Measurements from ENCODE around the gene SNIP1.
"Not testable (repeated sequence)": the region's sequence is repeated elsewhere in the genome, so short reads cannot be mapped to it uniquely, and the experiment has no call there.

Gene SNIP1

GRCh38 chr1:37549341-37549740 lies 4.8 kb downstream of the SNIP1 start:
- no peak overlapping the region for H3K4me2 ChIP-seq
- peaks cover 15 to 32% (median 22%) of the 10 kb centered on the region in 10 experiments for H3K4me1 ChIP-seq
- H3K36me3 ChIP-seq: peaks cover 81 to 88% (median 85%) of the 10 kb centered on the region in 11 experiments
- no peak for TF ChIP-seq Cebpa-rat (IDR thresholded peaks at IDR 0.05)
- H3K9me3 ChIP-seq (replicated peaks in 1 of 11): peaks cover 0 to 5% (median under 1%) of the 10 kb centered on the region in 11 experiments; a peak in 9 of 22 replicates
- no peak overlapping the region for H3K4me3 ChIP-seq
- H3K27ac ChIP-seq: no peak overlapping the region
- peaks cover 8 to 84% (median 48%) of the 10 kb centered on the region in 11 experiments; a peak in 19 of 22 replicates for H4K20me1 ChIP-seq
- H3K27me3 ChIP-seq: no peaks in the 10 kb centered on the region
- peak overlapping the region in 4 of 11 experiments; percentile 6 to 49 (median 28); a peak in 2 of 22 replicates for H3K9ac ChIP-seq

- Histone ChIP-seq H3K4me2 (no peak overlapping the region), H4K20me1 (peaks cover 9 to 79% (median 29%) of the 10 kb centered on the region in 11 experiments; a peak in 18 of 22 replicates), H3K36me3 (peaks cover 89 to 100% (median 95%) of the 10 kb centered on the region in 11 experiments), H3K4me1 (peaks cover 0 to 11% (median 4%) of the 10 kb centered on the region in 10 experiments; a peak in 5 of 20 replicates), H3K9ac (no peak overlapping the region), H3K9me3 (replicated peaks in 1 of 11) (0 out of 22 replicates have a peak, but pooled peaks cover 0 to 4% (median 0%) of the 10 kb centered on the region in 11 experiments), H3K27me3 (no peaks in the 10 kb centered on the region), H3K4me3 (no peak overlapping the region), H3K27ac (no peak overlapping the region)
- no peak for TF ChIP-seq Cebpa-rat (IDR thresholded peaks at IDR 0.05)
These were observed 9.1 kb downstream of the SNIP1 start for GRCh38 chr1:37545019-37545418.

GRCh38 chr1:37544530-37544929 lies 9.6 kb downstream of the SNIP1 start:
- Histone ChIP-seq H4K20me1 (peaks cover 4 to 77% (median 32%) of the 10 kb centered on the region in 11 experiments; a peak in 18 of 22 replicates), H3K4me1 (peaks cover 0 to 11% (median 0%) of the 10 kb centered on the region in 10 experiments; a peak in 3 of 20 replicates), H3K4me3 (no peak overlapping the region), H3K36me3 (peaks cover 89 to 100% (median 95%) of the 10 kb centered on the region in 11 experiments), H3K27ac (no peak overlapping the region), H3K9me3 (replicated peaks in 1 of 11) (0 out of 22 replicates have a peak, but pooled peaks cover 0 to 4% (median 0%) of the 10 kb centered on the region in 11 experiments), H3K27me3 (no peaks in the 10 kb centered on the region), H3K4me2 (no peak overlapping the region), H3K9ac (no peak overlapping the region)
- no peak for TF ChIP-seq Cebpa-rat (IDR thresholded peaks at IDR 0.05)

- H3K4me2 ChIP-seq: no peak overlapping the region
- 0 out of 22 replicates have a peak, but pooled peaks cover 0 to 4% (median 0%) of the 10 kb centered on the region in 11 experiments for H3K9me3 ChIP-seq (replicated peaks in 1 of 11)
- no peak overlapping the region for H3K9ac ChIP-seq
- peaks cover 0 to 11% (median 0%) of the 10 kb centered on the region in 10 experiments; a peak in 3 of 20 replicates for H3K4me1 ChIP-seq
- no peaks in the 10 kb centered on the region for H3K27me3 ChIP-seq
- no peak overlapping the region for H3K4me3 ChIP-seq
- H3K27ac ChIP-seq: no peak overlapping the region
- peaks cover 89 to 100% (median 96%) of the 10 kb centered on the region in 11 experiments for H3K36me3 ChIP-seq
- no peak for TF ChIP-seq Cebpa-rat (IDR thresholded peaks at IDR 0.05)
- peaks cover 5 to 85% (median 35%) of the 10 kb centered on the region in 11 experiments; a peak in 19 of 22 replicates for H4K20me1 ChIP-seq
These were observed 13.9 kb downstream of the SNIP1 start for GRCh38 chr1:37540036-37540785.

- not testable (repeated sequence) for H3K4me3 ChIP-seq; H3K27ac ChIP-seq; H3K9ac ChIP-seq; H3K4me2 ChIP-seq; H3K27me3 ChIP-seq; H3K9me3 ChIP-seq (replicated peaks in 1 of 11)
- H3K36me3 ChIP-seq: peaks cover 81 to 98% (median 90%) of the 10 kb centered on the region in 11 experiments
- peaks cover 0 to 17% (median 7%) of the 10 kb centered on the region in 10 experiments; a peak in 10 of 20 replicates for H3K4me1 ChIP-seq
- H4K20me1 ChIP-seq: peaks cover 5 to 74% (median 33%) of the 10 kb centered on the region in 11 experiments; a peak in 19 of 22 replicates
These were observed 14.9 kb downstream of the SNIP1 start for GRCh38 chr1:37539154-37539553.

GRCh38 chr1:37537378-37537777 lies 16.7 kb downstream of the SNIP1 start:
- H3K36me3 ChIP-seq: peaks cover 68 to 95% (median 81%) of the 10 kb centered on the region in 11 experiments
- peaks cover 5 to 62% (median 29%) of the 10 kb centered on the region in 11 experiments; a peak in 18 of 22 replicates for H4K20me1 ChIP-seq
- no peak overlapping the region for H3K9ac ChIP-seq
- H3K4me1 ChIP-seq: peaks cover 0 to 11% (median 3%) of the 10 kb centered on the region in 10 experiments; a peak in 9 of 20 replicates
- H3K4me3 ChIP-seq: no peak overlapping the region
- TF ChIP-seq Cebpa-rat (IDR thresholded peaks at IDR 0.05): no peak
- no peaks in the 10 kb centered on the region for H3K9me3 ChIP-seq (replicated peaks in 1 of 11)
- H3K27ac ChIP-seq: no peak overlapping the region
- H3K4me2 ChIP-seq: no peak overlapping the region
- H3K27me3 ChIP-seq: no peaks in the 10 kb centered on the region

- Histone ChIP-seq H3K4me3 (no peak overlapping the region), H3K4me1 (peaks cover 0 to 9% (median 3%) of the 10 kb centered on the region in 10 experiments; a peak in 9 of 20 replicates), H3K27ac (no peak overlapping the region), H3K27me3 (no peaks in the 10 kb centered on the region), H3K4me2 (no peak overlapping the region), H3K9me3 (replicated peaks in 1 of 11) (no peaks in the 10 kb centered on the region), H3K36me3 (peaks cover 33 to 56% (median 47%) of the 10 kb centered on the region in 11 experiments), H4K20me1 (peaks cover under 1 to 30% (median 17%) of the 10 kb centered on the region in 11 experiments; a peak in 15 of 22 replicates), H3K9ac (no peak overlapping the region)
- no peak for TF ChIP-seq Cebpa-rat (IDR thresholded peaks at IDR 0.05)
These were observed 20.6 kb downstream of the SNIP1 start for GRCh38 chr1:37533317-37534093.

GRCh38 chr1:37532418-37533156 lies 21.5 kb downstream of the SNIP1 start:
- not testable (repeated sequence) for H3K27me3 ChIP-seq

GRCh38 chr1:37529888-37530287 lies 24.2 kb downstream of the SNIP1 start:
- not testable (repeated sequence) for H3K4me2 ChIP-seq; H4K20me1 ChIP-seq; H3K27me3 ChIP-seq; H3K4me3 ChIP-seq; H3K4me1 ChIP-seq; H3K9ac ChIP-seq; H3K27ac ChIP-seq; H3K9me3 ChIP-seq (replicated peaks in 1 of 11)
- peaks cover 0 to 21% (median 14%) of the 10 kb centered on the region in 11 experiments; a peak in 16 of 22 replicates for H3K36me3 ChIP-seq

More at GRCh38 chr1:37532418-37533156, 21.5 kb downstream of the SNIP1 start:
- H4K20me1 ChIP-seq: peaks cover 0 to 24% (median 12%) of the 10 kb centered on the region in 11 experiments; a peak in 15 of 22 replicates
- H3K4me1 ChIP-seq; H3K4me3 ChIP-seq; H3K4me2 ChIP-seq; H3K27ac ChIP-seq; H3K9me3 ChIP-seq (replicated peaks in 1 of 11); H3K9ac ChIP-seq: not testable (repeated sequence)
- peaks cover 24 to 47% (median 38%) of the 10 kb centered on the region in 11 experiments for H3K36me3 ChIP-seq

Data from BLaER1 treated with 17β-estradiol and CSF1 and Interleukin-3, amounts not matched to agents 10 nM and 100 nM (cell line).